ENCODE results near the gene GAB3.
A peak's percentile ranks its signal among the peaks of the same experiment; 100 is the strongest.

GAB3 gene

DNA sequence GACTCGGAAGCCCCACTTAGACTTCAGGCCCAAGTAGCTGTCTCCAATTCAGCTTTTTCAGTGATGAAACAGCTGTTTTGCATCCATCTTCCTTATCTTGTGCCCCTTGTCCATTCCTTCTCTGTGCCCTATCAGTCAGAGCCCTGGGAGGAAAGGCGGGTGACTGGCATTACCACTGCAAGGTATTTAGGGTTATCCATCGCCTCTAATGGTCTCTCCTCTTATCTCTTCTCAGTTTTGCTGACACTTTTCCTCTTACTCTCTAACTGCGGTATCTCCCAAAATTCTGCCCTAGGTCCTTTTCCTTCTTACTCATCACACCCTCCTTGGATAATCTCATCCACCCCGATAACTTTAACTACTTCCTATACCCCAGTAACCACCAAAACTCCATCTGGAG lies 13.7 kb downstream of the GAB3 start:
- Histone ChIP-seq H3K9me3 (ENCODE audit: insufficient read depth, low read depth, low read length) (no peaks in the 10 kb centered on the region), H3K4me2 (ENCODE audit: low read depth, low read length, poor library complexity, severe bottlenecking) (peak overlapping the region; percentile 68), H3K79me2 (ENCODE audit: insufficient read depth, low read length) (peaks cover 36% of the 10 kb centered on the region), H3K9me2 (replicated peaks; ENCODE audit: low read depth, low read length) (no peaks in the 10 kb centered on the region), H2AFZ (ENCODE audit: low read length) (no peak overlapping the region), H3K9ac (ENCODE audit: low read depth, low read length, poor library complexity, severe bottlenecking) (peak overlapping the region; percentile 72), H3F3A (ENCODE audit: low read depth) (peaks cover 12% of the 10 kb centered on the region; the same call in 1 of the 2 replicates), H3K27me3 (ENCODE audit: insufficient read depth, low read length, poor library complexity, severe bottlenecking) (no peaks in the 10 kb centered on the region), H3K36me3 (ENCODE audit: insufficient read depth, low read length) (no peaks in the 10 kb centered on the region), H3K4me1 (ENCODE audit: insufficient read depth, low read length, poor library complexity, severe bottlenecking) (peaks cover 78% of the 10 kb centered on the region), H4K20me1 (ENCODE audit: insufficient read depth, low read length, poor library complexity, severe bottlenecking) (no peaks in the 10 kb centered on the region), H3K4me3 (ENCODE audit: low read length, poor library complexity, severe bottlenecking) (peak overlapping the region; percentile 57)
- TF ChIP-seq EZH2phosphoT487 (IDR thresholded peaks at IDR 0.05; ENCODE audit: borderline replicate concordance) = no peak

DNA sequence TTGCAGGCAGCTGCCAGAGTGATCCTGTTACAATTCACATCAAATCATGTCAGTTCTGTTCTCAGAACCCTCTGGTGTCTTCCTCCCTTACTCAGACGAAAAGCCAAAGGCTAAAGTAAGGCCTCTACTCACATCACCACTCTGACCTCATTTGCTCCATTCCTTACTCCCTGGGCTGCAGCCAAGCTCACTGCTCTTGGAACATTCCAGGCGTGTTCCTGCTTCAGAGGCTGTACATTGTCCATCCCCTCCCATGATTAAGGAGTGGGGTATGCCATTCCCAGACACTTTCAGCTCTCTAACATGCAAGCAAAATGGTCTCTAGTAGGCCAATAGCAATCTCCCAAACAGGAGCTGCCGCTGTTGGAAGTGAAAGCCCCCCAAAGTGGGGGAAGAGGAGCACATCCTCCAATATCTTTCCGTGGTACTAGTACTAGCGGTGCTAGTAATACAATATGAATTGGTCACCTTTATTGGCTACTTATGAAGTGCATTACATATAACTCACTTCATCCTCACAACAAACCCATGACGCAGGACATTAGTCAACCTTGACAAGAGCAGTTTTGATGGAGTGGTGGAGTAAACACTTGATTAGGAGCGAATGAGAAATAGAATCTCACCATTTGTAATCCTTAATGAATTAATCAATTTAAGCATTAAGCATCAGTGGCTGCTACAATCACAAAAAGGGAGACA lies 15.0 kb downstream of the GAB3 start:
- peak overlapping the region; percentile 71 for H3K9ac ChIP-seq (ENCODE audit: low read depth, low read length, poor library complexity, severe bottlenecking)
- no peaks in the 10 kb centered on the region for H3K36me3 ChIP-seq (ENCODE audit: insufficient read depth, low read length)
- H4K20me1 ChIP-seq (ENCODE audit: insufficient read depth, low read length, poor library complexity, severe bottlenecking) = no peaks in the 10 kb centered on the region
- peaks cover 12% of the 10 kb centered on the region; the same call in 1 of the 2 replicates for H3F3A ChIP-seq (ENCODE audit: low read depth)
- peak overlapping the region; percentile 74 for H3K4me2 ChIP-seq (ENCODE audit: low read depth, low read length, poor library complexity, severe bottlenecking)
- no peaks in the 10 kb centered on the region for H3K27me3 ChIP-seq (ENCODE audit: insufficient read depth, low read length, poor library complexity, severe bottlenecking)
- no peak overlapping the region for H2AFZ ChIP-seq (ENCODE audit: low read length)
- H3K9me2 ChIP-seq (replicated peaks; ENCODE audit: low read depth, low read length) = no peaks in the 10 kb centered on the region
- TF ChIP-seq, protein P1, sequence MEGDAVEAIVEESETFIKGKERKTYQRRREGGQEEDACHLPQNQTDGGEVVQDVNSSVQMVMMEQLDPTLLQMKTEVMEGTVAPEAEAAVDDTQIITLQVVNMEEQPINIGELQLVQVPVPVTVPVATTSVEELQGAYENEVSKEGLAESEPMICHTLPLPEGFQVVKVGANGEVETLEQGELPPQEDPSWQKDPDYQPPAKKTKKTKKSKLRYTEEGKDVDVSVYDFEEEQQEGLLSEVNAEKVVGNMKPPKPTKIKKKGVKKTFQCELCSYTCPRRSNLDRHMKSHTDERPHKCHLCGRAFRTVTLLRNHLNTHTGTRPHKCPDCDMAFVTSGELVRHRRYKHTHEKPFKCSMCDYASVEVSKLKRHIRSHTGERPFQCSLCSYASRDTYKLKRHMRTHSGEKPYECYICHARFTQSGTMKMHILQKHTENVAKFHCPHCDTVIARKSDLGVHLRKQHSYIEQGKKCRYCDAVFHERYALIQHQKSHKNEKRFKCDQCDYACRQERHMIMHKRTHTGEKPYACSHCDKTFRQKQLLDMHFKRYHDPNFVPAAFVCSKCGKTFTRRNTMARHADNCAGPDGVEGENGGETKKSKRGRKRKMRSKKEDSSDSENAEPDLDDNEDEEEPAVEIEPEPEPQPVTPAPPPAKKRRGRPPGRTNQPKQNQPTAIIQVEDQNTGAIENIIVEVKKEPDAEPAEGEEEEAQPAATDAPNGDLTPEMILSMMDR (conservative IDR thresholded peaks at IDR 0.05; ENCODE audit: low read length) = no peak
- TF ChIP-seq EZH2phosphoT487 (IDR thresholded peaks at IDR 0.05; ENCODE audit: borderline replicate concordance) = no peak
- H3K4me1 ChIP-seq (ENCODE audit: insufficient read depth, low read length, poor library complexity, severe bottlenecking) = peaks cover 90% of the 10 kb centered on the region
- H3K9me3 ChIP-seq (ENCODE audit: insufficient read depth, low read depth, low read length) = no peaks in the 10 kb centered on the region
- peaks cover 34% of the 10 kb centered on the region for H3K79me2 ChIP-seq (ENCODE audit: insufficient read depth, low read length)
- no peak overlapping the region for H3K4me3 ChIP-seq (ENCODE audit: low read length, poor library complexity, severe bottlenecking)

DNA sequence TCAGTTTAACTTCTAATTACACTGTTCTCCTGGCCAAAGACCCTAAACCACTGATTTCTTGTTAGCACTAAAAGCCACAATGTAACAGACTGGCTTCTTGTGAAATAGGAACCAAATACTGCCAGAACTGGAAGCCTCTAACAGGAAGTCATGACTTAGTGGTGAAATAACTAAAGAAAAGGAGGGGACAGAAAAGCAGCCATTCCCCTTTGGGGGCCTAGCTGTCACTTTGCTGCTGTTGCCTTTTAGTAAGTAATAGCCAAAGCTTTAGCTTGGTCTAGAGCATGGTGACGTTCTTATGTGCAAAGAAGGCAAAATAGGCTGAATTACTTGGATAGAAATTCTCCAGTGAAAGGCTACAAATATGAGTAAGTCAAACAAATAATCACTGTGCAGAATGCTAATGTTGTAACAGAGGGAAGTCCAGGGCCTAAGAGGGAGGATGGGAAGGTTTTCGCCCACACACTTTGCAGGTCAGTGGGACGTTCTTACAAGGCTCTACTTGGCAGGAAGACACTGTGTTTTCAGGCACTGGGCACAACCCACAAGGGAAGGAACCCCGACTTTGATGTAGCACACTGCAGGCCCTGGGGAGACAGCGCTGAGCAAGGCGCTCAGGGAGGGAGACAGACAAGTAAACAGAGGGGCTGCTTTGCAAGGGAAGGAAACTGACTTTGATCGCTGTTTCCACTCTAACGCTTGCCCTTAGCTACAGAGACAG lies 16.7 kb downstream of the GAB3 start:
- Histone ChIP-seq H3K4me2 (ENCODE audit: low read depth, low read length, poor library complexity, severe bottlenecking) (peak overlapping the region; percentile 74), H2AFZ (ENCODE audit: low read length) (no peak overlapping the region), H3K79me2 (ENCODE audit: insufficient read depth, low read length) (peaks cover 29% of the 10 kb centered on the region), H4K20me1 (ENCODE audit: insufficient read depth, low read length, poor library complexity, severe bottlenecking) (no peaks in the 10 kb centered on the region), H3K9ac (ENCODE audit: low read depth, low read length, poor library complexity, severe bottlenecking) (peak overlapping the region; percentile 71), H3K27me3 (ENCODE audit: insufficient read depth, low read length, poor library complexity, severe bottlenecking) (no peaks in the 10 kb centered on the region), H3K4me3 (ENCODE audit: low read length, poor library complexity, severe bottlenecking) (peak overlapping the region; percentile 63), H3K9me3 (ENCODE audit: insufficient read depth, low read depth, low read length) (no peaks in the 10 kb centered on the region), H3K36me3 (ENCODE audit: insufficient read depth, low read length) (no peaks in the 10 kb centered on the region), H3K4me1 (ENCODE audit: insufficient read depth, low read length, poor library complexity, severe bottlenecking) (peaks cover 89% of the 10 kb centered on the region), H3K9me2 (replicated peaks; ENCODE audit: low read depth, low read length) (no peaks in the 10 kb centered on the region), H3F3A (ENCODE audit: low read depth) (peaks cover 12% of the 10 kb centered on the region; the same call in 1 of the 2 replicates)
- no peak for TF ChIP-seq EZH2phosphoT487 (IDR thresholded peaks at IDR 0.05; ENCODE audit: borderline replicate concordance)
- TF ChIP-seq, protein P1 (conservative IDR thresholded peaks at IDR 0.05; ENCODE audit: low read length) = no peak

All from Loucy (cell line).